ENCODE measurements around the gene MYH11. TPM values are rescaled to one million over a fixed set of nuclear protein-coding genes. Genes with fewer than 3 reads are reported as not detected.
"Not testable (repeated sequence)": the region's sequence is repeated elsewhere in the genome, so short reads cannot be mapped to it uniquely, and the experiment has no call there.

The MYH11 gene
- total and polyA plus RNA-seq, 10 donors = 9.6 to 135 (median 110) TPM

DNA sequence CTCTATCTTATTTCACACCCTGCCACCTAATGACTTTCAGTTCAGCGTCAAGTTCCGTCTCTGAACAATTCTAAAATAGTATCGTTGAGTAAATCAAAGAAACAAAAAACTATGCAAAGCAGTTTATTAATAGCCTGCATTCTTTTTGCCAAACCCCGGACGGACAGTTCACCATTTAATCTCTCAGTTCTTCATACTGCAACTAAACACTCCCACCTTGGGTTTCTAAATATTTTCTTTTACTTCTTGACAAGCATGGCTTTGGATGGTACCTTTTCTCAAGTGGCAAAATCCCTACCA, 1.2 kb downstream of the MYH11 start:
- WGBS, 5 donors = 22 to 40% (median 37%) methylated on average over 5 of the region's 5 CpGs
- peak overlapping the region in 4 of 8 donors; percentile 17 to 65 (median 38) for H3K27ac ChIP-seq

GRCh38 chr16:15854906-15855703, 1.7 kb downstream of the MYH11 start:
- H3K27ac ChIP-seq = peak overlapping the region in 7 of 8 donors; percentile 8 to 65 (median 17)
- H3K27me3 ChIP-seq (replicated peaks in 1 of 7) = peaks cover 3 to 52% (median 24%) of the 10 kb centered on the region in 7 donors
- H3K4me3 ChIP-seq = peak overlapping the region in 7 of 8 donors; percentile 1 to 65 (median 36)
- no peaks in the 10 kb centered on the region for H3K36me3 ChIP-seq
- TF ChIP-seq POLR2AphosphoS5 (IDR thresholded peaks at IDR 0.05) = no peak
- TF ChIP-seq CTCF (IDR thresholded peaks at IDR 0.05 in 8 of 11, conservative IDR thresholded peaks at IDR 0.05 in 3 of 11) = no peak
- no peak for TF ChIP-seq POLR2A (IDR thresholded peaks at IDR 0.05)
- WGBS, 5 donors = 64 to 78% (median 73%) methylated on average over 15 of the region's 15 CpGs
- peaks cover 5 to 37% (median 23%) of the 10 kb centered on the region in 6 donors for H3K4me1 ChIP-seq
- no peaks in the 10 kb centered on the region for H3K9me3 ChIP-seq
- no peak for DNase-seq
- intact Hi-C loops (cut with DNase I; ENCODE audit: low total_unique reads) = no loop called here

More for the DNA sequence above, 1.2 kb downstream of the MYH11 start:
- Histone ChIP-seq H3K4me1 (peaks cover 5 to 37% (median 23%) of the 10 kb centered on the region in 6 donors), H3K27me3 (replicated peaks in 1 of 7) (peaks cover 3 to 52% (median 24%) of the 10 kb centered on the region in 7 donors), H3K36me3 (no peaks in the 10 kb centered on the region), H3K4me3 (peak overlapping the region in 7 of 8 donors; percentile 1 to 65 (median 36)), H3K9me3 (no peaks in the 10 kb centered on the region)
- TF ChIP-seq POLR2A (IDR thresholded peaks at IDR 0.05) = no peak
- TF ChIP-seq POLR2AphosphoS5 (IDR thresholded peaks at IDR 0.05) = no peak
- TF ChIP-seq CTCF (IDR thresholded peaks at IDR 0.05 in 8 of 11, conservative IDR thresholded peaks at IDR 0.05 in 3 of 11) = no peak
- no peak for DNase-seq
- intact Hi-C loops (cut with DNase I; ENCODE audit: low total_unique reads) = no loop called here

DNA sequence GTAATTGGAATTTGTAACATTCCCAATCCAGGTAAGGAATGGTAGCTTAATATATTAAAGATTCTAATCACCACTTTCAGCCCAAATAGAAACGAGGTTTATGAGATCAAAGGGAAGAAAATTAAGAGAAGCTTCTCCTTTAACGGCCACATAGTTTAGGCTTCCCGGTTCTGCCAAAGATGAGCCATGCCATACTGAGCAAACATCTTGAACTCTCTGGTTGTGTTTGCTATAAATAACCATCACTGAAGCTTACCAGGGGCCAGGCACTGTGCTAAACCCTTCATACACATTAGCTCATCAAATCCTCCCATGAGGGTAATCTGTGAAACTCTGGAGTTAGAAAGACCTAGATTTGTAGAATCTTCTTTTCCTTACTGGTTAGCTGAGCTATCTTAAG, 2.8 kb downstream of the MYH11 start:
- no peaks in the 10 kb centered on the region for H3K36me3 ChIP-seq
- H3K27me3 ChIP-seq (replicated peaks in 1 of 7) = peaks cover 3 to 51% (median 24%) of the 10 kb centered on the region in 7 donors
- intact Hi-C loops (cut with DNase I; ENCODE audit: low total_unique reads) = no loop called here
- peak overlapping the region in 5 of 8 donors; percentile 2 to 65 (median 43) for H3K4me3 ChIP-seq
- H3K9me3 ChIP-seq = no peaks in the 10 kb centered on the region
- TF ChIP-seq POLR2A (IDR thresholded peaks at IDR 0.05) = no peak
- no peak for TF ChIP-seq POLR2AphosphoS5 (IDR thresholded peaks at IDR 0.05)
- TF ChIP-seq CTCF (IDR thresholded peaks at IDR 0.05 in 8 of 11, conservative IDR thresholded peaks at IDR 0.05 in 3 of 11) = no peak
- 65 to 76% (median 69%) methylated on average over 3 of the region's 3 CpGs for WGBS, 5 donors
- no peak for DNase-seq
- H3K4me1 ChIP-seq = peaks cover 5 to 37% (median 23%) of the 10 kb centered on the region in 6 donors
- H3K27ac ChIP-seq = peak overlapping the region in 4 of 8 donors; percentile 3 to 48 (median 14)

GRCh38 chr16:15853021-15853420, 3.8 kb downstream of the MYH11 start:
- no peak for TF ChIP-seq CTCF (IDR thresholded peaks at IDR 0.05 in 8 of 11, conservative IDR thresholded peaks at IDR 0.05 in 3 of 11)
- TF ChIP-seq POLR2A (IDR thresholded peaks at IDR 0.05) = no peak
- no peak for TF ChIP-seq POLR2AphosphoS5 (IDR thresholded peaks at IDR 0.05)
- Histone ChIP-seq H3K36me3 (no peaks in the 10 kb centered on the region), H3K4me1 (peaks cover 5 to 29% (median 21%) of the 10 kb centered on the region in 6 donors), H3K27ac (peak overlapping the region in 1 of 8 donors; percentile 3), H3K27me3 (replicated peaks in 1 of 7) (peaks cover 3 to 41% (median 18%) of the 10 kb centered on the region in 7 donors), H3K9me3 (no peaks in the 10 kb centered on the region), H3K4me3 (peak overlapping the region in 3 of 8 donors; percentile 5 to 65 (median 48))
- intact Hi-C loops (cut with DNase I; ENCODE audit: low total_unique reads) = no loop called here
- no peak for DNase-seq
- WGBS, 5 donors = 79 to 88% (median 85%) methylated on average over 4 of the region's 4 CpGs

- peaks cover 0 to 16% (median 0%) of the 10 kb centered on the region in 7 donors for H3K27me3 ChIP-seq (replicated peaks in 1 of 7)
- H3K9me3 ChIP-seq; H3K4me3 ChIP-seq; H3K36me3 ChIP-seq; DNase-seq; H3K4me1 ChIP-seq; intact Hi-C loops (cut with DNase I; ENCODE audit: low total_unique reads); H3K27ac ChIP-seq: not testable (repeated sequence)
- 92 to 97% (median 95%) methylated on average over 6 of the region's 6 CpGs for WGBS, 5 donors
Measured at GRCh38 chr16:15850555-15850954, 6.3 kb downstream of the MYH11 start.

Measured in spleen (tissue), 11 donors.